Stimulated activated CD8-positive, alpha-beta memory T cell treated with anti-CD3 and anti-CD28 coated beads, Interleukin-15, amount 100 ng/mL, for 1 hour (primary cell): ENCODE measurements around the gene CAPN15.
"Not testable (repeated sequence)": the region's sequence is repeated elsewhere in the genome, so short reads cannot be mapped to it uniquely, and the experiment has no call there.

Experiments used
- DNase-seq: peaks from one replicate; pipeline ENCODE4 v3.0.0-alpha.2; 2020; ENCODE audit warnings: low read depth

Gene CAPN15

DNA sequence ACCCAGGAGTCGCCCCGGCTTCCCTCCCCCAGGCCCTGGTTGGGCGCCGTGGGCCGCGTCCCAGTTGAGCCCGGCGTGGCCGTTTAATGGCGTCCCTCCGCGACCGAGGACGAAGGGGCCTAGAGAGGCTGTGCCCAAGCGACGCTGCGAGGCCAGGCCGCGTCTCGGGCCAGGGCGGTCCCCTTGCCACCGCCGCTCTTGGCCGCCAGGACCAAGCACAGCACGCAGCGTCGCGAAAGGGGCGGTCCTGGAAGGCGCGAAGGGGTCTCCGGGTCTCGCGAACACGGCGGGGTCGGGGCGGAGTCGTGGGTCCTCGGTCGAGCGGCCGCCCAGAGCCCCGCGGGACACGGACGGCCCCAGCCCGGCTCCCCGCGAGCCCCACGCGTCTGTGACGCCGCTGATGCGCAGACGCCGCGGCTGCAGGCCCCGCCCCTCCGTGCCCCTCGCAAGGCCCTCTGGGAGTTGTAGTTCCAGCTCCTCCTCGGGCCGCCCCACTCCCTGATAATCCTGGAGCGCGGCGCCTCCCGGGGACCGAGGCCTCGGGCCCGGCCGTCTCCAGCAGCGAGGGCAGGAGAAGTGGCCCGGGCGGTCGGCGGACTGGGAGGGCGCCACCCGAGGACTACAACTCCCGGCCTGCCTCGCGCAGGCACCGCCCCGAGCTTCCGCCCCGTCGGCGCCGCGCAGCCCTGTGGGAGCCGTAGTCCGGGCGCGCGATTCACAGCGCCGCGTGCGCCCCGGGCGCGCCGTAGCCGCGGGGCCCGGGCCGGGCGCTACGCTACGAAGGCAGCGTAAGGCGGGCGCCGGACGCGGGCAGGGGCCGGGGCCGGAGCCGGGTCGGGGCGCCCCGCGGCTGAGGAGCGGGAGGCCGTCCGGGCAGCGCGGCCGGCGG, at the start of gene CAPN15:
CAPN15 (plus strand) TSS at position 698 of the 889 bp plus-strand sequence. CDS start 19,127 bp downstream, outside the sequence.
- DNase-seq, result peak; percentile 74

- not testable (repeated sequence) for DNase-seq
Observed at GRCh38 chr16:478287-478686, 49.2 kb upstream of the CAPN15 start.

DNA sequence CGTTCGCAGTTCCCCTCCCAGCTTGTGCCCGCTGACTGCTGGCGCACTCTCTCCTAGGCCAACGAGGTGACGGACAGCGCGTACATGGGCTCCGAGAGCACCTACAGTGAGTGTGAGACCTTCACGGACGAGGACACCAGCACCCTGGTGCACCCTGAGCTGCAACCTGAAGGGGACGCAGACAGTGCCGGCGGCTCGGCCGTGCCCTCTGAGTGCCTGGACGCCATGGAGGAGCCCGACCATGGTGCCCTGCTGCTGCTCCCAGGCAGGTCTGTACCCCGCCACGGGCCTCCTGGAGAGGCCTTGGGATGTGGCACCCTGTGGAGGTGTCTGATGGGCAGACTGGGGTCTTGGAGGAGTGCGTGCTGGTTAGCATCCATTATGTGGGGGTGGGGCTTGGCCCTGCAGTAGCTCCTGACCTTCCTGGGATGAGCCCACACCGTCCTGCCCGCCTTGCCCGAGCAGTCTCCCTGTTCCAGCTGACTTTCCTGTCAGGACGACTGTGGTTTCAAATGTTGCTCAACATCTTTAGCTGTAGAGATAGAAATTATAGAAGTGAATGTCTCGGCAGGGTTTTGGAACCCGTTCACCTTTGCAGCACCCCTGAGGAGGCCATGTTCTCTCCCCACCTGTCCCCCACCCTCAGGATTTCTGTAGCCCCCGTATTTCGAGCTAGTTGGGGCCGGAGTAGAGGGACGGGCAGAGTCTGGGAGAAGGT, 44.9 kb upstream of the CAPN15 start:
- no peak for DNase-seq

- no peak for DNase-seq
Observed at GRCh38 chr16:483341-484075, 44.0 kb upstream of the CAPN15 start.

DNA sequence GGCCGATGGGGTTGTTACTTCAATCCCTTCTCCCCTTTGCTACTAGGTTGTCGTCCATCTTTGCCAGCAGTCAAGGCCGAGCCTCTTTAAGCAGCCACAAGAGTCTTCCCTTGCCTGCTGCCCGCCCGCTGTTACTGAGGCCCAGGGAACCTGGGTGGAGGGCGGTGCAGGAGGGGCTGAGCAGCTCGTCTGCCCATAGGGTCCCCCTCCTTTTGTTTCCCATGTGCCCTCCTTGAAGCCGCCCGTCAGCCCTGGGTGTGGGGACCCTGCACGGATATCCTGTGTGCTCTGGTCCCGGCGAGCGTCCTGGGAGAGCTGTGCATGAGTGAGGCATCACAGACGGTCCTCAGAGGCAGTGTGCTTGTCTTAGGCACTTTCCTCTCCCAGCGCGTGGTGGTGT, 37.9 kb upstream of the CAPN15 start:
- DNase-seq, result no peak

DNA sequence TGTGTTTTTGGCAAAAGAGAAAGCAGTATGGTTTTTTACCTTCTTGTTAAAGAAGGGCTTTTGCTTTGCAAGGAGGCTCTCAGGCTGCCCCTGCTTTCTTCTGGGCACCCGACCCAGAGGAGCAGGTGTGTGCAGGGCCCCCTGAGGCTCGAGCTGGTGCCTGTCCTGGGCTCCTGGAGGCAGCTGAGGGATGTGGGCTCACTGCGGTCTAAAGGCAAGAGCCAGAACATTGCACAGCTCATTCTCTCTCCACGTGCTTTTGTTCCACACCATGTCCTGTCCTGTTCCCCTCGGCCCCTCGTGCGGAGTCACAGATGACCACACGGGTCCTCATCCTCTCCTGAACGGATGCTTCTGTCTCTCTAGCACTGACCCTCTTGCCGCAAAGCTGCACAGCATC, 36.7 kb upstream of the CAPN15 start:
- no peak for DNase-seq

GRCh38 chr16:491220-491919, 36.1 kb upstream of the CAPN15 start:
- no peak for DNase-seq

DNA sequence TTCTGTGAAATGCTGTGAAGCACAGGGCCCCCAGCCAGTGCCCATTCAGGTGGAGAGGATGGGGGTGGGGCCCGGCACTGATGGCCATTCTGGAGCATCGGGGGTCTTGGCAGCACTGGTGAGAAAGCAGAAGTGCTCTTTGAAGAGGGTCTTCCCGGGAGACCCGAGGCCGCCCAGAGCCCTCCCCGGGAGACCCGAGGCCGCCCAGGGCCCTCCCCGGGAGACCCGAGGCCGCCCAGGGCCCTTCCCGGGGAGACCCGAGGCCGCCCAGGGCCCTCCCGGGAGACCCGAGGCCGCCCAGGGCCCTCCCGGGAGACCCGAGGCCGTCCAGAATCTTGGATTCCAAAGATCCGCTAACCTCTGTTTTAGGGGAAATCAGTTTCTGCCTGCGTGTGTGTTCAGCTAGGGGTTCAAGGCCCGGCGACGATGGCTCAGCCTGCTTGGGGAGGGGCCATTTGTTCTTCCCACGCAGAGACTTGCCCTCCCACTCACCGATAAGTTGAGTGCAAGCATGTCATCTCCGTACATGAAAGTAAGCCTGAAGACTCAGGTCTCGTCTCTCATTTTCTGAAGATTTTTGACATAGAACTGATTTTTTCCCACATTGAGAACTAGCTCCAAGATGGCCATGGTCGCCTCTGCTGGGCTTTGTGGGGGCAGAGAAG, 35.2 kb upstream of the CAPN15 start:
- no peak for DNase-seq

DNA sequence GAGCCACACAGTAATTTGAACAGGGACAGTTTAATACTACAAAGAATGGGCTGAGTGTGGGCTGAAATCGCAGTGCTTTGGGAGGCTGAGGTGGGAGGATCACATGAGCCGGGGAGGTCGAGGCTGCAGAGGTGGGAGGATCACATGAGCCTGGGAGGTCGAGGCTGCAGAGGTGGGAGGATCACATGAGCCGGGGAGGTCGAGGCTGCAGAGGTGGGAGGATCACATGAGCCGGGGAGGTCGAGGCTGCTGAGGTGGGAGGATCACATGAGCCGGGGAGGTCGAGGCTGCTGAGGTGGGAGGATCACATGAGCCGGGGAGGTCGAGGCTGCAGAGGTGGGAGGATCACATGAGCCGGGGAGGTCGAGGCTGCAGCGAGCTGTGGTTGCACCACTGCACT, 32.8 kb upstream of the CAPN15 start:
- DNase-seq, result not testable (repeated sequence)

- no peak for DNase-seq
Observed at GRCh38 chr16:495127-495748, 32.3 kb upstream of the CAPN15 start.

DNA sequence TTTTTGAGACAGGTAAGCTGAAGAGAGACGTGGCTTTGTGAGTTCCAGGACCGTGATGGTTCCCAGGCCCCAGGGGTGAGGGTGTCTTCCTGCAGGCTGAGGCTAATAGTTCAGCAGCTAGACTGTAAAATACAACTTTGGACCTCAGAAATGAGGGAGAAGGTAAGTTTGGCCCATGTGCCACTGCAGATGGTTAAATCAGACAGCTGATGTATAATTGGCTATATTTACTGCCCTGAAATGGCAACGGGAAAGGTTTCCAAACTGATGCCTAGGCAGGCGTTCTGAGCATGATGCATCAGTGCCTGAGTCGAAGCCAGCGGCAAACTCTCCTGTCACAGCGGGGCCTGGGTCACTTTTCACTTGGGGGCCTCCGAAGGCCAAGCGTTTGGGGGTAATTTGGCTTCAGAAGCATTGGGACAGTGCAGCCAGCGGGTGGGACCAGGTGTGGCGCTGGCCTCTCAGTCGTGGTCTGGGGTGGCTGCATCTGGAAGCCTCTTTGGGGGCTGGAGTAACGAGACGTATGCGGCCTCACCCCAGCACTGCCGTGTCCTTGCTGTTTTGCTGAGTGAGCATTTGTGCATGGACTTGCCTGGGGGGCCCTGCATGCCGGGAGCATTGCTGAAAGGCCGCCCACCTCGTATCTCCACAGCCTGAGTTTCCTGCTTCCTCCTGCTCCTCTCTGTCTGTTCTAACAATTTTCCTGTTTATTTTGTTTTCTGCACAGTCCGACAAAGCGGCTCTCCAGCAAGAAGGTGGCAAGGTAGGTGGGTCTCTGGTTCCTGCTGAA, 31.2 kb upstream of the CAPN15 start:
- no peak for DNase-seq

- no peak for DNase-seq
Observed at GRCh38 chr16:497258-497657, 30.3 kb upstream of the CAPN15 start.

- no peak for DNase-seq
Observed at GRCh38 chr16:499924-500323, 27.6 kb upstream of the CAPN15 start.

DNA sequence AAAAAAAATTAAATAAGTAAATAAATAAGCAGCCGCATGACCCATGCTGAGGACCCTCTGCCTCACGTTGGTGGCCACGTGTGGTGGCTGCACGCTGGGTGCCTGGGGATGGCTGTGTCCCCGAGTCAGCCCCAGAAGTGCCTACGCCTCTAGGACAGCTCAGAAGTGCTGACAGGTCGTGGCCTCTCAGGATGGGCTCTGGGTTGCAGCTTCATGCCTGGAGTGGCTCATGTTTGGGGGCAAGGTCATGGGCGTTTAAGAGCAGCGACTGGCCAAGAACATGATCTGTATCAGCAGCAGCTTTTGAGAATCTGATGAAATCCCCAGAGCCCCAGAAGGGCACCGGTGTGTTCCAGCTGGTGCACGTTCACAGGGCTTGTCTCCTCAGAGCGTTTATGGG, 26.8 kb upstream of the CAPN15 start:
- no peak for DNase-seq

- DNase-seq, result no peak
Observed at GRCh38 chr16:502179-502943, 25.2 kb upstream of the CAPN15 start.

DNA sequence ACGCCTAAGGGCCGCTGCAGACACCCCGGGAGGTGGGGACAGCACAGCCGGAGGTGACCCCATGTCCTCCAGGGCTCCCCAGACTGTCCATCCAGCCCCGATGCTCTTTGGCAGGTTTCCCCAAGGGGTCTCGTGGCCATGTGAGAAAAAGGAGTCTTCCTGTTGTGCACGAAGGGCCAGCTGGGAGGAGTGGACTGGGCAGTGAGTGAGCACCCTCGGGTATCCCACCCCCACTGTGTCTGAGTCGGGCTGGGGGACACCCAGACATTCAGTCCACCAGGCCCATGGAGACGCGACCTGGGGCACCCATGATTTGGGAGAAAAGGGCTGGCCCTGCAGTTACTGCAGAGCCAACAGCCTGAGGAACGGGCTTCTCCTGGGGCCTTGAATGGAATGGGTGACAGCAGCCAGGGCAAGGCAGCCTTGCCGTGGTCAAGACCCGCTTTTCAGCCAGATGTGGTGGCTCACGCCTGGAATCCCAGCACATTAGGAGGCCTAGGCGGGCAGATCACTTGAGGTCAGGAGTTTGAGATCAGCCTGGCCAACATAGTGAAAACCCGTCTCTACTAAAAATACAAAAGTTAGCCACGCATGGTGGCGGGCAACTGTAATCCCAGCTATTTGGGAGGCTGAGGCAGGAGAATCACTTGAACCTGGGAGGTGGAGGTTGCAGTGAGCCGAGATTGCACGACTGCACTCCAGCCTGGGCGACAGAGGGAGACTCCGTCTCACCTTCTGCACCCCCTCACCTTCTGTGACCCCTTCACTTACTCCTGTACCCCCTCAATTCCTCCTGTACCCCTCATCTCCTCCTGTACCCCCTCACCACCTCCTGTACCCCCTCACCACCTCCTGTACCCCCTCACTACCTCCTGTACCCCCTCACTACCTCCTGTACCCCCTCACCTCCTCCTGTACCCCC, 24.1 kb upstream of the CAPN15 start:
- DNase-seq, result no peak

- no peak for DNase-seq
Observed at GRCh38 chr16:505479-506245, 21.9 kb upstream of the CAPN15 start.

GRCh38 chr16:506246-506546, 21.3 kb upstream of the CAPN15 start:
- DNase-seq, result no peak
